Measurements from ENCODE around the gene C15orf40.
A peak's percentile ranks its signal among the peaks of the same experiment; 100 is the strongest.

DNA sequence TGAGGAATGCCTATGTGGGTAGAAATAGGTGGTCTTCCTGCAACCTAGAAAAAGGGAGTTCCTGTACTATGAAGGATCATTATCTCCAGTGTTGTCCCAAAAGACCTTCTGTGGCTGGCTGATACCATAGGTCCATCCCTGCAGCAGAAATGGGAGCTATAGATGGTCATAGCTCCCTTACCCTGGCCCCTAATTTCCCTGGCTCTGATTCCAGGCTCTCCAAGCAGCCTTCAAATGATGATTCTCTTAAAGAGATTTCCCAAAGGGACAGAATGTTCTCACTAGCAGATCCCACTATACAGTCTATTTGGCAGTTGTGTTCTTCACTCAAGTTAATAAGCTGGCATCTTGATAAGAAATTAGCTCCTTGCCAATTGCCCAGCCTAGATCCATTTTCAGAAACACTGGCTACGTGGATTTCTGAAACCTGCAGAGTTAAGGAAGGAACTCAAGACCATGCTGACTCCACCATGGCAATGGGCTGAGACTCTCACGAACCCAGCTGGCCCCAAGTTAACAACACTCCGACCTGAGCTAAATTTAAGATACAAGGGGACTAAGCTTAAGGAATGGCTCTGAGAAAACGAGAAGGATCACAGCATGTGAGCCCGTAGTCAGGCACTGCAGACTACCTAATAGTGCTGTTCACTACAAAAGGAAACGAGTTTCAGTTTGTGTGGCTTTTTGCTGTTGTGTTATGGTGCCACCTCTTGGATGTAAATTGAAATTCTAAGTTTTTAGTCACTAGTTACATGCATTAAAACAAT, 11.4 kb downstream of the C15orf40 start:
- TF ChIP-seq, protein P1, sequence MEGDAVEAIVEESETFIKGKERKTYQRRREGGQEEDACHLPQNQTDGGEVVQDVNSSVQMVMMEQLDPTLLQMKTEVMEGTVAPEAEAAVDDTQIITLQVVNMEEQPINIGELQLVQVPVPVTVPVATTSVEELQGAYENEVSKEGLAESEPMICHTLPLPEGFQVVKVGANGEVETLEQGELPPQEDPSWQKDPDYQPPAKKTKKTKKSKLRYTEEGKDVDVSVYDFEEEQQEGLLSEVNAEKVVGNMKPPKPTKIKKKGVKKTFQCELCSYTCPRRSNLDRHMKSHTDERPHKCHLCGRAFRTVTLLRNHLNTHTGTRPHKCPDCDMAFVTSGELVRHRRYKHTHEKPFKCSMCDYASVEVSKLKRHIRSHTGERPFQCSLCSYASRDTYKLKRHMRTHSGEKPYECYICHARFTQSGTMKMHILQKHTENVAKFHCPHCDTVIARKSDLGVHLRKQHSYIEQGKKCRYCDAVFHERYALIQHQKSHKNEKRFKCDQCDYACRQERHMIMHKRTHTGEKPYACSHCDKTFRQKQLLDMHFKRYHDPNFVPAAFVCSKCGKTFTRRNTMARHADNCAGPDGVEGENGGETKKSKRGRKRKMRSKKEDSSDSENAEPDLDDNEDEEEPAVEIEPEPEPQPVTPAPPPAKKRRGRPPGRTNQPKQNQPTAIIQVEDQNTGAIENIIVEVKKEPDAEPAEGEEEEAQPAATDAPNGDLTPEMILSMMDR (IDR thresholded peaks at IDR 0.05): peak; percentile 35 to 40 (median 38)
- no peak for TF ChIP-seq POLR2A (IDR thresholded peaks at IDR 0.05; ENCODE audit: low read depth)
- TF ChIP-seq EP300 (IDR thresholded peaks at IDR 0.05): no peak
- TF ChIP-seq POLR2AphosphoS5 (IDR thresholded peaks at IDR 0.05): no peak
